GM21576 (cell line): Measurements from ENCODE around the gene CRISPLD2.
"Not testable (repeated sequence)": the region's sequence is repeated elsewhere in the genome, so short reads cannot be mapped to it uniquely, and the experiment has no call there.

Experiments
- ATAC-seq: cut with Tn5 transposase; IDR thresholded peaks from one replicate; pipeline ENCODE4 v1.9.1; 2021; ENCODE audit warnings: mild to moderate bottlenecking, moderate library complexity; ENCODE audit not compliant: unreplicated experiment

Gene CRISPLD2

DNA sequence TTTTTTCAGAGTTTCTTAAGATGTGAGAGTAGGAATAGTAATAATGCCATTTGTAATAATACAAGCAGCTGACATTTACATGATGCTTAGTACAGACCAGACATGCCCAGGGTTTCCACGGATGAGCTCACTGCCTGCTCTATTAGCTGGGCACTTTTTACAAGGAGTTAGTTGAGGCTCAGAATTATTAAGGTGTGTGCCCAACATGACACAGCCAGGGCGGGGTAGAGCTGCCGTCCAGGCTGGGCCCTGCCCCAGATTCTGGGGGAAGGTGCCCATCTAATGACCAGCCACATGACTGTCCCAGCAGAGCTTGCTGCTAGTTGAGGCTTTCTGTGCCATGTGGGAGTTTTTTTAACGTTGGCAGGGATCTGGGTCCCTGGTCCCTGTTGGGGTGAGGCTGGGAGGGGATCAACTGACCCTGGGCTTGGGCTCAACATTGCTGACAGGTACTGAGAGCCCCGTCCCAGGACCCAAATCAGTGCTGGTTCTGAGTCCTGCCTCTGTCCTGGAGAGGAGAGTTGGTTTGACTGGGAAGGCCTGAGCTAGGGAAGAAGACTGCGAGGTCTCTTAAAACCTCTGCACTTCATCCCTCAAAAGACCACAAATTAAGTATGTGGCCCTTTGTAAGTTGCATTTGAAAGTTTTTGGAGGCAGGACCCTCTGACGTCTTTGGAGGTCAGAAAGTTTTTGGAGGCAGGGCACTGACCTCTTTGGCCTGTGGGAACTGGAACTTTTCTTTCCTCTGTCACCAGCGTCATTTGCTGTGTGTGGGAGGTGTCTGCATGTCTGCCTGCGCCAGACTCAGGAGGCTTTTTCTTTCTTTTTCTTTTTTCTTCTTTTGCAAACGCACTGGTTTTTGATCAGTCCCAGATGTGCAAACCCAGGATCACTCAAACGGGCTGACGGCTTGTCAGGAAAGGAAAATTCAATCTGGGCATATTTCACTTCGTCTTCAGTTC lies 2.2 kb downstream of the CRISPLD2 start:
- no peak for ATAC-seq

DNA sequence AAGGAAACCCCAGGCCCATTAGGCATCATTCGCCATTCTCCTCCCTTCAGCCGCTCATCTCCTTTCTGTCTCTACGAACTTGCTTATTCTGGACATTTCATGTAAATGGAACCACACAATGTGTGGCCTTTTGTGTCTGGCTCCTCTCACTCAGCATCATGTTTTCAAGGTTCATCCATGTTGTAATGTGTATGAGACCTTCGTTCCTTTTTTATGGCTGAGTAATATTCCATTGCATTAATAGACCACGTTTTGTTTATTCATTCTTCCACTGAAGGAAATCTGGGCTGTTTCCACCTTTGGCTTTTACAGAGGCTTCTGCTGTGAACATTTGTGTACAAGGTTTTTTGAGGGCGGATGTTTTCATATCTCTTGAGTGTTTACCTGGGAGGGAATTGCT lies 3.2 kb downstream of the CRISPLD2 start:
- ATAC-seq = no peak

DNA sequence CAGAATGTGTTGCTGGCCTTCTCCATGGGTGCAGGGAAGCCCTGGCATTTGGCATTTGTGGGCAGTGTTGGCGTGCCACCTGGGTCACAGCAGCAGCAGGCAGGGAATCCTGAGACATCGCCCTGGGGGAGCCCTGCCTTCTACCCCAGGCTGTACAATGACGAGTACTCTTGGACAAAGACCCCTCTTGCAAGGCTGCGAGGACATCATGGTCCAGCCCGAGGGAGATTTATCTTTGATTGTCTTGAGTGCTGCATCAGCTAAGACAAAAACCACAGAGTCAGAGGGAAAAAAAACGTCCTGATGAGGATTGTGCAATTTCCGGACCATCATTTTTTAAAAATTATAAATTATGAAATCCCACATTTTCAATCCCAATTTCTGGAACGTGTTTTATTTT lies 3.7 kb downstream of the CRISPLD2 start:
- ATAC-seq = no peak

DNA sequence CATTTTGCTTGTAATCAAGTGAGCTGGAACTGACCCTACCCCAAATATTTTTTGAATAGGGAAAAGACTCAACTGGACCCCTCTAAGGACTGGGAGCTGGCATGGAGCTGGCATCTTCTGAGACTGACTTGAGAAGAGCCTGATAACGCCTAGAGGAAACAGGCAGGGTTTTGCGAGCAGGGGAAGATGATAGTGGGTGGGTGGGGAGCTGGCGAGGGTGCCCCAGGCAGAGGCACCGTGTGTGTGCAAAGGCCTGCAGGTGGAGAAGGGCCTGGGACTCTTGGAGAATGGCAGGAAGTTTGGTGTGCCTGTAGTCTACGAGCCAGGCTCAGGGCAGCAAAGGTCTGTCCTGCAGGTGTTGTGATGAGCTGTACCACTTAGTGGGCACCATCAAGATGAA lies 4.1 kb downstream of the CRISPLD2 start:
- ATAC-seq = no peak

DNA sequence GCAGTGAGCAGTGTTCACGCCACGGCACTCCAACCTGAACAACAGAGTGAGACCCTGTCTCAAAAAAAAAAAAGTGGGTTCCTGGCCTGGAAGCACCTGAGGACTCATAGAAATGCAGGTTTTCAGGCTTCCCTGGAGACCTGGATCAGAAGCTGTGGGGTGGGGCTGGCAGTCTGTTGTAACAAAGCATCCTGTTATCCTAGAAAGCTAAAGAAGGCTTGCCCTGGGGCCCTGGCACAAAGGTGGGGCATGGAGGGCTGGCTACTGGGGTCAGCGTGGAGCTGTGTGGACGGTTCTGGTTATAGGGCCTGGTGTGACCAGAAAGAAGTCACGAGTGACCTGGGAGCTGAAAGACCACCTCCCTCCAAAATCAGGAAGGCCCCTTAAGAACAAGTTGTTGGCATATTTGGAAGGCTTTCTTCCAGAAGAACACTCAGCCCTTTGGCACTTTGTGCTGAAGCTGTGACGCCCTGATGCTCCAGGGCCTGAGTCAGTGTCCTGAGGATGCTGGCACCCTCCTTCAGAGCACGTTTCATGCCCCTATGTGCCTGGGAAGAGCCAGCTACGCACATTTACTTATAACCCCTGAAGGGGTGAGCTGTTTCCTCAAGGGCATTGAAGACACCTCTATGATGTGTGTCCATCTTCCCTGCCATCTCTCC lies 6.2 kb downstream of the CRISPLD2 start:
- ATAC-seq = no peak

DNA sequence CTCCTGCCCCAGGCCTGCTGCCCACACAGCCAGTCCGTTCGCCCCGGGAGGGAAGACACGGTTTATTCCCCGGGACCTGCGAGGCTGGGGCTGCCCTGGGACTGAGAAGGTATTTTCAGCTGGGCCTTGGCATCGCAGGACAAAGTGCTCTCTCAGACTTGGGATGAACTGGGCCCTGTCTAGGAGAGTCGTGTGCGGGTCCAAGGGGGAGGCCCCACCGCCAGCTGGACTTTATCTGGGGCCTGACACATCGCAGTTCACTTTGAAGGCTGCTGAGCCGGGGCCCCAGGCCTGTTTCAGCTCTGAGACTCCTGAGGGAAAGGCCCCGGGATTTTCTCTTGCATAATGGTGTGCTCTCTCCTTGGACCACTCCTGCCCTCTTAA lies 6.8 kb downstream of the CRISPLD2 start:
- ATAC-seq = no peak

DNA sequence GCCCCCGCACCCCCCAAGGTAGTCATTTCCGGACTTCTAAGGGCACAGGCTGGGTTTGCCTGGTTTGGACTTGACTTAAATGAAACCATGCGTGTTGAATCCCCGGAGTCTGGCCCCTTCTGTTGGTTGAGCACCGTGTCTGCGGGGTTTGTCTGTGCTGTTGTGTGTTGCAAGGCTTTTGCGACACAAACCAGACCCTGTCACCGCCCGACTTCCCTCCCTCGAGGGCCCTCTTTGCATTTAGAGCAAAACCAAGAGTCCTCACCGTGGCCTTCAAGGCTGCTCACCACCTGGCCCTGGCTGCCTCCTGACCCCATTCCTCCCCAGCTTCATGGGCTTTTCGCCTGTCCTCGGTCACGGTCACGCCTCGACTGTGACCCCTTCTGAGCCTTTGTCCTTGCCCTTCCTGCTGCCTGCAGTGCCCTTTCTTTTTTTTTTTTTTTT lies 7.4 kb downstream of the CRISPLD2 start:
- no peak for ATAC-seq

DNA sequence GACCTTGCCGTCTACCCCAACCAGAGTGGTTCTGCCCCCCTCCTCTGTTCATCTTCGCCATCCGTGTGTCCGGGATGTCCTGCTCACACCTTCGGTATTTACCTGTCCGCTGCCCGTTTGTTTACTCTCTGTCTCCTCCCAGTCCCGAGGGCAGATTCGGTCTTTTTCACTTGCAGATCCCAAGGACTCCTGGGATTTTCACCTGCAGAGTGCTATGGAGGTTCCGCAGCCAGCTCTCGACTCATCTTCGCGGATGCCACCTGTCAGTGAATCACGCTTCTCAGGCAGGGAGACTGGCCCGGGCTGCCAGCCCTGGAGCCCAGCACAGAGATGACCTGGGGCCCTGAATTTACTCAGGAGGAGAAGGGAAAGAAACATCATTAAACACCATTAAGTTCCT lies 8.1 kb downstream of the CRISPLD2 start:
- no peak for ATAC-seq

DNA sequence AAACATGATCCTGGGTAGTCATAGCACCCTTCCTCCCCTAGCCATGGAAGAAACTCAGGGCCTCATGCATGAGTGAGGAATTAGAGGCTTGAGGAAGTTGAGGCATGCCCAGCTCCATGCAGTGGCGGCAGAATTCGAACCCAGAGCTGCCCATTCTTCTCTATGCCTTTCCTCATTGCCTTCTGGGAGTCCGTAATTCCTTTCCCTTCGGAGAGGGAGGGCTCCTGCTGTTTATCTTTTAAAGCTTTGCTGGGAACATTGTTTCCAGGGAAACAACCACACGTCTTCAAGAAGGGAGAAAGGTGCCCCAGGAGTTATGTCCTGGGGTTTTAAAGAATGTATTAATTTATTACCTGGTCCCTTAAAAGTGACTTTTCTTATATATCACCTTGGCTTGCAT lies 8.5 kb downstream of the CRISPLD2 start:
- ATAC-seq = no peak

DNA sequence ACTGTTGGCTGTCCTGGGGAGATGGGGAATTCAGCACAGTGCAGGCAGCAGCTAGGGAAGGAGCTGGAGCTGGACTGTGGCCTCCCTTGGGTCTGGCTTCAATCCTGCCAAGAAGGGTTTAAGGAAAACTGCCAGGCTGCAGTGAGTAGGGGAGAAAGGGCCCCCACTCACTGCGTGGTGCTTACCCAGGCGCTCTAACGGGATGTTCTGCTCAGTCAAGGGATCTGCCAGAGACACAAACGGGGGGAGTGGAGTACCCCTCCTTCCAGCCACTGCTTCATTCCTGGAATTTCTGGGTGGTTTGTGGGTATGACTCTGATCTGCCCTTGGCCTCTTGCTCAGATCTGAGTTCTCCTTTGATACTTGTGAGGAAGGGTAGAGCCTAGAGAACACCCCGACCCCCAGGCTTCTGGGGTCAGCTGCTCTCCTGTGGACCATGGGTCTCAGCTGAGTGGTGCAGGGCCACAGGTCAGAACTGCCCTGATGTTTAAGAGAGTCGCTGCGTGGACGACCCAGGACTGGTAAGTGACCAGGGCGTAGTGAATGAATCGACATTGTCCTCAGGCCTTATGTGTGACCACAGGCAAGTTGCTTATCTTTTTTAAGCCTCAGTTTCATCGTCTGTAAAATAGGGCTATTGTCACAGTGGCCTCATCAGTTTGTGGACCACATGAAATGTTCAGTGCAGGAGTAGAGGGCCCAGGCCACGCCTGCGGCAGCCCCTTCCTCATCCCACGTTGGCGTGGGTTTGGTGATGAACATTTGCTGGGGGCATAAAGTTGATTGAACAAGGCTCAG lies 9.6 kb downstream of the CRISPLD2 start:
- no peak for ATAC-seq

DNA sequence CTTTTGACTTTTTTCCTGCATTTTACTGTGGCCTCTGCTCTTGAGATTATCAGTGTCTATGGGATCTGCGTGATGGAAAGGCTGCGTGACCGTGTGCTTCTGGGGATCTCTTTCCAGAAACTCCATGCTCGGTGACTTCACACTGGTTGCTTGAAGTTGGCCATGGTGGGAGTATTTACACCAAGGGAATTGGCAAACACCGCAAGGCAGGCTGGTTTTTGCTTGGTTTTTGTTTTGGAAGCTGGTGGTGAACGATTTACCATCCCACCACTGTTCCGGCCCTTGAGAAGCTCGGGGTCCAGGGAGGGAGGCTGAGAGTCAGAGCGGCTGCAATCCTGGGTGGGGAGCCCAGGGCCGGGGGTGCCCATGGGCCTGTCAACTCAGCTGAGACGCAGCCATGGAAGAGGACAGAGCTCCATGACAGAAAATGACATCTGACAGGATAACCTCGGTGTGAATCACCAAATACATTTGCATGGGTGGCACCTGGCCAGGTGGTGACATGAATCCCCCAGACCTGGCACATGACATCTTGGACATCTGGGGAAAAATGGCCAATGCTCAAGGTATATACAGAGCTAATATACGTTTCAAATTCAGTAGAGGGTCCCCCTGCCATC lies 11.1 kb downstream of the CRISPLD2 start:
- ATAC-seq = no peak

DNA sequence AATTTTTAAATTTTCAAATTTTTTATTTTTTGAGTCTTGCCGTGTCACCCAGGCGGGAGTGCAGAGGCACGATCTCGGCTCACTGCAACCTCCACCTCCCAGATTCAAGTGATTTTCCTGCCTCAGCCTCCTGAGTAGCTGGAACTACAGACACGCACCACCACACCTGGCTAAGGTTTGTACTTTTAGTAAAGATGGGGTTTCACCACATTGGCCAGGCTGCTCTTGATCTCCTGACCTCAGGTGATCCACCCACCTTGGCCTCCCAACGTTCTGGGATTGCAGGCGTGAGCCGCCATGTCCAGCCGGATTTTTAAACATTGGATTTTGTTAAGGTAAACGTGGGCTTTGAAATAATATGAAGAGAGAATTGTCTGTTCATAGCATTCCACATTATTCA lies 11.9 kb downstream of the CRISPLD2 start:
- not testable (repeated sequence) for ATAC-seq

DNA sequence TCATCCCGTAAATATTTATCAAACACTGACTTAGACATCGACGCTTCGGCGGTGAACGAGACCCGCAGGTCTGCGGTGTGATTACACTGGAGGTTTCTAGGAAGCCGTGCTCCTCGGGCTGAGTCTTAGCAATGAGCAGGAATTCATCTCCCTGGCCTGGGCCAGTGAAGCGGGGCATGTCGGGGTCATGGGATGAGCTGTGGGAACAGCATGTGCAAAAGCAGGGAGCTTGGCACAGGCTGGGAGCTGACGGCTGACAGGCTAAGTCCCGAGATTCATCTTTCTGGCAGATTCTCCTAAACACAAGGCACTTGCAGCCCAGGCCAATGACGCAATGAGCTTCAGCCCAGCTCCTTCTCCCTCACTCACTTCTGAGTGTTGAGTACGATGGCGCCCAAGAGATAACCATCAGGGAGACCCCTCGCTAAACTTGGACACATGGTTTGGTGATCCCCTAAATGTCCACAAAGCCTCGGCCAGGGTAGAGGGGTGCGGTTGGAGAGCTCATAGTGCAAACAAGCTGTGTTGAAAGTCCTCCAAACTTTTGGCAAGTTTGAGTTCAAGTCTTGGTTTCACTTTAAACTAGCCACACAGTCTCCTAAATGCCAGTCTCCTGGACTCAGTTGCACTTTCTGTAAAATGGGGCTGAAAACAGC lies 12.8 kb downstream of the CRISPLD2 start:
- ATAC-seq = no peak

DNA sequence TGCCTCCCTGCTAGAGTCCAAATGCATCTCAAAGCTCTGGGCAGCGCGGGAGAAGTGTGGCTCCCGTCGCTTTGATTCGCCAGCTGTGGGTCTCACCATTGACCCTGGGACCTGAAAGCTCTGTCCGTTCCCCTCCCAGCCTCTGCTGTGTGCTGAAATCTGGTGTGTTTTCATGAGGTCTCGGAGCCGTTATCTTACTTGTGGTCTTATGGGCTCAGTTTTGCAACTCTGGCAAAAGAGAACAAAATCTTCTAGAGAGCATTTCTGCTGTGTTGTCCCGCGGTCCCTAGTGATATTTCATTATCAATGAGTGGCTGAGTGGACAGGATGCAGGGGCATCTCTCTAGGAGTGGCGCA lies 13.3 kb downstream of the CRISPLD2 start:
- no peak for ATAC-seq

DNA sequence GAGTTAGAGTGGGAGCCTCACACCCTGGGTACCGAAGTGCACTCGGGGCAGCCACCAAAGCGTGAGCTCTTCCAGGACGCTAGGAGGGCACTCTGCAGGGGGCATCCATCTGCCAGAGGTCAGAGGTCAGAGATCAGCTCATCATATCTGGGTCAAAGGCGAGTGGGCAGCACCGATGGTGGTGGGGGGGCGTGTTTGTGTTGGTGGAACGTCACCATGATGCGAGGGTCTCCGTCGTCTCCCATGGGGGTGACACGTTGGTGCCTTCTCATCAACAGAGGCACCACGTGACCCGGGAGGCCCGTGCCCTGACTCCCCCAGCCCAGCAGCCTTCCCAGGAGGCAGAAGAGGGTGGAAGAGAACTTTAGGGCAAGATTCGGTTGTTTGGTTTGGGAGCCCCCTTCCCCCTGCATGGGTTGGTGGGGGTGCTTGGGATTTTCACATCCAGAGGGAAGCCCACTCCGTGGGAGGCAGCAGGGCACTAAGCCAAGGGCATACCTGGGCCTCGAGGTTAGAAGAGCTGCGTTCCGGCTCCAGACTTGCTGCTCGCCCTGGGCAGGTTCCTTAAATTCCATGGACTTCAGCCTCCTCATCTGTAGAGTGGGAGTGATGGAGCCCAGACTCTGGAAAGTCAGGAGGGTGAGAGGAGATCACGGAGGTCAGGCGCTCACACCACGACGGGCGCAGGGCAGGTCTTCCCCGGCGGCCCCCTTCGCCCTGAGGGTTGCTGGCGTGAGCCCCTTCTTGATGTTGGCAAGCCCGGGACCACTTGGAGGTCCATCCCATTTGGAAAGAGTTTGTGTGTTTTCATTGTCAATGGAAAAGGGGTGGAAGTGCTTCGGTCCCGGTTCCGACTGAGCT lies 14.0 kb downstream of the CRISPLD2 start:
- ATAC-seq = no peak

DNA sequence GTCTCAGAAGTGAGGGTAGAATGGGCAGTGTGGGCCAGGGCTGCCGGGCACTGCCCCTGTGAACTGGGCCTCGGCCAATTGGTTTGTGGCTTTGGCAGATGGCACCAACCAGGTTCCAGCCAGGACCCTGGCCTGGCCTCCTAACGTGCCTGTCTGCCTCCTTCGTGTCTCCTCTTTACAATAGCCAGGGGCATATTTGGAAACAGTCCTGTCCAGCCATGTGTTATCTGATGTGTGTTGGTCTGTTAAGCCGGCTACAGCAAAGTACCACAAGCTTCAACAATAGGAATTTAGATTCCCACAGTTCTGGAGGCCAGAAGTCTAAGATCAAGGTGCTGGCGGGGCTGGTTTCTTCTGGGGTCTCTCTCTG lies 14.6 kb downstream of the CRISPLD2 start:
- no peak for ATAC-seq

DNA sequence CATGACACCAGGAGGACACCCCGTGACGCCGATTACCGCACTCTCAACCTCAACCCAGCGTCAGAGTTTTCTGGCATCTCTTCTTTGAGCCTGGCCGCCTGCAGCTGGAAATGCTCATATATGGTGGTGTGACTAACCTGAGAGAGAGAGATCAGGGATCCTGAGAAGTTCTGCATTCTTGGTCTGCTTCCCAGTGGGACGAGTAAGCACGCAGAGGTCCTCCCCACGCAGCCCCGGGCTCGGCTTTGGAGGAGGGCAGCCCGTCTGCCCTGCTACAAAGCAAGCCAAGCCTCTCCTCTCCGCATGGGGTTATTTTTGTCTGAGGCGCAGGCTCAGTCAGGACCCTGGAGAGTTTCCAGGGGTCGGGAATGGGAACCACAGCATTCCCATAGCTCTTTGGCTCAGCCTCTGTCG lies 16.5 kb downstream of the CRISPLD2 start:
- ATAC-seq = no peak

DNA sequence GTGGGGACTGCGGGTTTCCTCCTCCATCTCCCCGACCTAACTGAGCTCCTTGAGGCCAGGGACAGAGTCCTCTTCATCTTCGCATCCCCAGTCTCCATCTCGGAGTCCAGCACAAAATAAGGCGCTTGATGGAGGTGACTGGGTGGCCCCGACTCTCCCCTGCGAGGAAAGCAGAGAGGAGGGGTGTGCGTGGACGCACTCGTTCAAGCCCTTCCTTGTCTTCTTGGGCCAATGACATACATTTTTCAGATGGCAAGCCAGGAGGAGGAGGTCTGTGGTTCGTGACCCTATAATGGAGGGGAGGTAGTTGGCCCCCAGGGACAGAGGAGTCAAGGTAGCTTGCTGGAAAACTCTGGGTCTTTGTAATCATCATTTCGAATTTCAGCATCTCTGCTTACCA lies 17.2 kb downstream of the CRISPLD2 start:
- no peak for ATAC-seq

DNA sequence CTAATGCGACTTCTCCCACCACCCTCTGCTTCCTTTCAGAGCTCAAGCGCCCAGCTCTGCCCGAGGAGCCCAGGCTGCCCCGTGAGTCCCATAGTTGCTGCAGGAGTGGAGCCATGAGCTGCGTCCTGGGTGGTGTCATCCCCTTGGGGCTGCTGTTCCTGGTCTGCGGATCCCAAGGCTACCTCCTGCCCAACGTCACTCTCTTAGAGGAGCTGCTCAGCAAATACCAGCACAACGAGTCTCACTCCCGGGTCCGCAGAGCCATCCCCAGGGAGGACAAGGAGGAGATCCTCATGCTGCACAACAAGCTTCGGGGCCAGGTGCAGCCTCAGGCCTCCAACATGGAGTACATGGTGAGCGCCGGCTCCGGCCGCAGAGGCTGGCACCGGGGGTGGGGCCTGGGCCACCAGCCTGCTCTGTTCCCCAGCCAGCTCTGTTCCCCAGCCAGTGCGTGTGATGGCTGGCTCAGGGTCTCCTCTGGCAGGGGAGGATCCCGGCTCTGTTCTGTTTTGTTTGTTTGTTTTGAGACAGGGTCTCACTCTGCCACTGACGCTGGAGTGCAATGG lies 18.7 kb downstream of the CRISPLD2 start:
- no peak for ATAC-seq
